SJCRH30 (cell line): ENCODE results near the gene CASK. TPM values are rescaled to one million over a fixed set of nuclear protein-coding genes. Genes with fewer than 3 reads are reported as not detected.

Experiments used
- DNase-seq, 2 experiments: peaks; one replicate each; pipeline ENCODE4 v3.0.0-alpha.2; 2015 to 2020
- H3K27ac ChIP-seq: fragments of 250-450 bp; sonication (Bioruptor Pico); 2 replicates; pipeline ENCODE4 v1.5.1; 2020; ENCODE audit warnings: mild to moderate bottlenecking, moderate library complexity
- H3K27me3 ChIP-seq: fragments of 250-450 bp; sonication (Bioruptor Pico); 2 replicates; pipeline ENCODE4 v1.5.1; 2020; ENCODE audit warnings: mild to moderate bottlenecking, moderate library complexity
- H3K36me3 ChIP-seq: fragments of 250-450 bp; sonication (Bioruptor Pico); 2 replicates; pipeline ENCODE4 v1.5.1; 2020; ENCODE audit warnings: mild to moderate bottlenecking, moderate library complexity
- H3K4me1 ChIP-seq: fragments of 250-450 bp; sonication (Bioruptor Pico); 2 replicates; pipeline ENCODE4 v1.5.1; 2020; ENCODE audit warnings: mild to moderate bottlenecking, moderate library complexity
- H3K4me3 ChIP-seq: fragments of 250-450 bp; sonication (Bioruptor Pico); 2 replicates; pipeline ENCODE4 v1.5.1; 2020; ENCODE audit warnings: mild to moderate bottlenecking, moderate library complexity
- H3K9me3 ChIP-seq: fragments of 250-450 bp; sonication (Bioruptor Pico); replicated peaks from 2 replicates; pipeline ENCODE4 v1.5.1; 2020; ENCODE audit warnings: mild to moderate bottlenecking, moderate library complexity
- total RNA-seq: library from RNA; depleted of rRNA; stranded (reverse); fragments of >200 nt; shearing (Covaris generic); gene quantifications from 2 replicates; pipeline ENCODE4 v1.2.3, GENCODE V29; 2014

The CASK gene
- total RNA-seq, 1 experiment from 2014 or later, result 43.0 TPM

DNA sequence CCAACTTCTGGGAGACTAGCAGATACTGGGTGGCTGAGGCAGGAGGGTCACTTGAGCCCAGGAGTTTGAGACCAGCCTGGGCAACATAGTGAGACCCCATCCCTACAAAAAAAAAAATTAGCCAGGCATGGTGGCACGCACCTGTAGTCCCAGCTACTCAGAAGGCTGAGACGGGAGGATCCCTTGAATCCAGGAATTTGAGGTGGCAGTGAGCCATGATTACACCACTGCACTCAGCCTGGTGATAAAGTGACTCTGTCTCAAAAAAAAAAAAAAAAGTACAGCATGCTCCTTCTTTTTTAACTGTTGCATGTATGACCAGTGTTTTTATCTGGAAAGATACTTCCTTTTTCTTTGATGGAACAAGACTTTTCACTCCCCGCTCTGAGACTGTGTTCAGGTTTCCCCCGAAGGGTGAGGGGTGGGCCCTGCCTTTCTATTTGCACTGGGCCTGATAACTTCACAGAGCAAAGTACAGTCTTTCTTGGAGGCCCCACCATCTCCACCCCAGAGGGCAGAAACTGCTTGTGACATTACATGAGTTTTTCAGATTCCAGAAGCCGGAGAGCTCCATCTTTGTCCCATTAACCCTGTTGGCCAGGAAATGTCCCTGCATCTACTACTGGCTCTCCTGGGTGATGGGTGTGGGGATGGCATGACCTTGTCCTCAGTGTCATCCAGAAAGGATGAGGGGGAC lies 441.1 kb downstream of the CASK start:
- Histone ChIP-seq H3K4me1 (no peaks in the 10 kb centered on the region), H3K27me3 (no peaks in the 10 kb centered on the region), H3K4me3 (no peak overlapping the region), H3K36me3 (no peaks in the 10 kb centered on the region), H3K9me3 (no peaks in the 10 kb centered on the region), H3K27ac (no peak overlapping the region)
- no peak for DNase-seq

DNA sequence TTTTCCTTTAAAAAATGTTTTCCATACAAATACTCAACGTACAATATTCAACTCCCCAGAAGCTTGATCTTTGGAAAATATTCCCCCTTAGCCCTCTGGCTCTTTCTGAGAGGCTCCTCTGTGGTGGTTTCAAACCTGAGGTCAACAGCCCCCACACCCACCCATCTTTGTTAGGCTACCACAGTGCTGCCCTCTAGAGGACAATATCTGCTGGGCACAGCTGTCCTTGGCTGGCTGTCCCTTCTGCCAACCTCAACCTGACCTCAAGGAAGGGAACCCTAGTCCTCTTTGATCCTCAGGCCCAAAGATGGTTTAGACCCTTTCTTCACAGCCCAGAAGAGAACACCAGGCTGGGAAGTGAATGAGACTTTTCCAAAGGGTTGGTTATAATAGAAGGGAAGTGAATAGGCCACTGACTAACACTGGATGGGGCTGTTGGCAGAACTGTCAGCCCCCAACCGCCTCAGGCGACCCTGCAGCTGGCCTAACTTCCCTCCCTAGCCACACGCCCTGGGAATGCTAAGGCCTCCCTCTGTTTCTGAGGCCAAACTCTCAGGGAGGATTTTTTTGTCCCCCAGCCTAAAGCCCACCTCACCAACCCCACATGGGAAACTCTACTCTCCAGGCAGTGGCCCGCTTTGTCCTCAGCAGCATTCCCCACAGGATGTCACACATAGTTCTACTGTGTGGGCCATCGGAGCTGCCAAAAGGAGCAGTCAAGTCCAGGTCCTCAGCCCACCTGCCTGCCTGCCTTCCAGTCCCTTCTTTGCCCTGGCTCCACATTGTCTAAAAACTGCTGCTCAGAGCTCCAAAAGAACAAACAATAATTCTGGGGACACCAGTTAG lies 441.9 kb downstream of the CASK start:
- peak; percentile 7 to 29 for DNase-seq
- no peaks in the 10 kb centered on the region for H3K36me3 ChIP-seq
- no peak overlapping the region for H3K4me3 ChIP-seq
- no peaks in the 10 kb centered on the region for H3K4me1 ChIP-seq
- H3K9me3 ChIP-seq, result no peaks in the 10 kb centered on the region
- no peaks in the 10 kb centered on the region for H3K27me3 ChIP-seq
- no peak overlapping the region for H3K27ac ChIP-seq

DNA sequence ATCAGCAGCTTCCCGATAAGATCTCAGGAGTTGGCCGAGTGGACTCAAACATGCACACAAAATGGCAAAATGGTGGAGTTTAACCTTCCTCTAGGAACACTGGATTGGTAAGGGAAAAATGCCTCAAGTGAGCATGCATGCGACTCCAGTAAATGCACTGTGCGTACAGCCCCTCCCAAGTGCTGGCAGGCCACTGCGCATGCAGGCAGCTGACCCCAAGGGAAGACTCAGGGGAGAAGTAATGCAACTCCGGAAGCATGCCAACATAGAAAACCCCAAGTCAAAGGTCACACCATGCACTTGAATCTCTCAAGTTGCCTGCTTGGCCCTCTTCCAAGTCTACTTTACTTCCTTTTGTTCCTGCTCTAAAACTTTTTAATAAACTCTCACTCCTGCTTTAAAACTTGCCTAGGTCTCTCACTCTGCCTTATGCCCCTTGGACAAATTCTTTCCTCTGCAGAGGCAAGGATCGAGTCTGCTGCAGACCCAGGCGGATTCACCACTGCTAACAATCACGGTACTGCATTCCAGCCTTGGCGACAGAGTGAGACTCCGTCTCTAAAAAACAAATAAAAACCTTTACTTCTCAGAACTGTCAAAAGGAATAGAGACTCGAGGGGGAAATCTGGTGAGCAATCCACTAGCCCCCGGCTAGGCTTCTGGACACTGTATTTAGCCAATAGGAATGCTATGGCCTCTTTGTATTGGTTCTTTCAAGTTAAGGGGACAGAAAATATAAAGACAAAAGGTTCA lies 442.7 kb downstream of the CASK start:
- H3K4me1 ChIP-seq, result no peaks in the 10 kb centered on the region
- H3K27ac ChIP-seq, result no peak overlapping the region
- DNase-seq, result no peak
- no peak overlapping the region for H3K4me3 ChIP-seq
- H3K9me3 ChIP-seq, result no peaks in the 10 kb centered on the region
- H3K27me3 ChIP-seq, result no peaks in the 10 kb centered on the region
- H3K36me3 ChIP-seq, result no peaks in the 10 kb centered on the region

DNA sequence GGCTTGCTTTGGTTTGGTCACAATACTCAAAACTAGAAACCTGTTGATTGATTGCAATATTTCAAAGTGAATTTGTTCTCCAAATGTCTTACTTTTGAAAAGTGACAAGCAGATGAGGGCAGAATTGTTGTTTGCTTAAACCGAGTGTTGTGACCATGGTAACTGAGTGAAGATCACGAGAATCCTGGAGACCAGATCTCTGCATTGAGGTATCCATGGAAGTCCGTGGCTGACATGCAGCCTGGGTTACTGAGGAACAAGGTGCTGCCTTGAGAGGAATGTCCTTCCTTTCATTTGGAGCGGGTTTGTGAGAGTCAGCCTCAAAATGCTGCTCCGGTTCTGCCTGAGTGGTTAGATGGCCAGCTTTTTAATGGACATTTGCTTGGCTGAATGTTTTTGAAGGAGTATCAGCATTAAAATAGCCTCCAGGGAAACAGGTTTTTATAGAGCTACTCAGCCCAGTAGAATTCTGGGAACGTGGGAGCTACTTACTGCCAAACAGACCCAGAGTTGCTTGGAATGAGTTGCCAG lies 444.9 kb downstream of the CASK start:
- no peaks in the 10 kb centered on the region for H3K27me3 ChIP-seq
- H3K36me3 ChIP-seq, result no peaks in the 10 kb centered on the region
- H3K4me3 ChIP-seq, result no peak overlapping the region
- H3K4me1 ChIP-seq, result no peaks in the 10 kb centered on the region
- DNase-seq, result no peak
- H3K9me3 ChIP-seq, result no peaks in the 10 kb centered on the region
- H3K27ac ChIP-seq, result no peak overlapping the region

DNA sequence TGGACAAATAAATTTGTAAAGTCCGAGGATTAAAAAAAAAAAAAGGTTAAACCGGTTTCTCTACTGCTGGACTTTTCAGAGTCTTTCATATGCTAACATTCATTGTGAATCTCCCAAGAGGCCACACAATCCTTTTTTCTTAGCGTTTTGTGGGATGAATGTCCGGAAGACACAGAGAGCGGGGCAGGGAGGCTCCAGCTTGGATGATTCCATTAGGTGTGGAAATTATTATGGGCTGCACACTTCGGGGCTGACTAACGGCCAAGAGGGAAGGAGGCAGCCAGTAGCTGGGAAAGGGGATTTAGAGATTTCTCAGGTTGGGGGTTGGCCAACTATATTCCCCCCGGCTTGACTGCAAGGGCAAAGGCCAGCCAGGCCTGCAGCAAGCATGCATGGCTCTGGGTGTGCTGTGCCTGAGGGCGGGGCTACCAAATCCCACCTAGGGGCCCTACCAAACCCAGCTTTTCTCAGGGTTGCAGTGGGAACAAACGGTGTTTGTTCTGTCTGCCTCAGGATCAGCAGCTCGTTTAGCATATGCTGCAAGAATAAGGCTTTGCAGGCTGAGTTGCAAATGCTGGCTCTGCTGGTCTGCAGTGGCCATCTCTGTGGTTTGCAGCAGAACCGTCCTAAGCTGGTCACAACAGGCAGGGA lies 447.6 kb downstream of the CASK start:
- H3K9me3 ChIP-seq, result no peaks in the 10 kb centered on the region
- no peaks in the 10 kb centered on the region for H3K27me3 ChIP-seq
- H3K4me1 ChIP-seq, result no peaks in the 10 kb centered on the region
- no peaks in the 10 kb centered on the region for H3K36me3 ChIP-seq
- H3K4me3 ChIP-seq, result peak overlapping the region; percentile 44
- DNase-seq, result peak; percentile 52 to 69
- peak overlapping the region; percentile 52 for H3K27ac ChIP-seq

DNA sequence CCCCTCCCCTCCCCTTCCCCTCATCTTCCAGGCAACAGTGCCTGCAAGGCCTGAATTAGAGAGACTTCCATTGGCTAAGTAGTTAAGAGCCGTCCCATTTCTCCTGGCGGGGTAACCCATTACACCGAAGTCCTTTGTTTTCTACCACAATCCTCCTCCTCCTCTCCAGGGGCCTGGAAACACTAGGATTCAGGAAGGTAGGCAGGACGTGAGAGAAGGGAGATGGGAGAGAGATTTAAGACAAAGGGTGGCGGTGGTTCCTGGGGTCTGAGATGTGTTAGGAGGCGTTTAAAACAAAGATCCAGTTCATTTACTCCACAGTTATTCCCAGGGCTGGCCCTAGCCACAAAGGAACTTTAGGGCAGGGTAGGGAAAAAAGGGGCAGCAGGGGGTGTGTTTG lies 448.2 kb downstream of the CASK start:
- H3K4me1 ChIP-seq, result no peaks in the 10 kb centered on the region
- H3K9me3 ChIP-seq, result no peaks in the 10 kb centered on the region

DNA sequence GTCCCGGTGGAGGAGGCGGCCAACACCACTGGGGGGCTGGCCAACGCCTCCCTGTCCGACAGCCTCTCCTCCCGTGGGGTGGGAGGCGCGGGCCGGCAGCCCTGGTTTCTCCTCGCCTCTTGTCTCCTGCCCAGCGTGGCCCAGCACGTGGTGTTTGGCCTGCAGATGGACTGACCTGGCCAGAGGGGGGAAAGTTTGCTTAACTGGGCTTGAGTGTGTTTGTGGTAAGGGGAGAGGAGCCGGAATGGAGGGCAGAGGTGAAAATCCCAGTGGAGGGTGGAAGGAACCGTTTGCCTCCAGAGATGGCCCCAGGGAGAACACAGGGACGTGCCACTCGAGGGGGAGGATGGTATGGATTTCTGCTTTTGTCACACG lies 448.6 kb downstream of the CASK start:
- no peak for DNase-seq
- H3K27me3 ChIP-seq, result no peaks in the 10 kb centered on the region
- no peaks in the 10 kb centered on the region for H3K4me1 ChIP-seq
- H3K9me3 ChIP-seq, result no peaks in the 10 kb centered on the region
- H3K27ac ChIP-seq, result no peak overlapping the region
- no peaks in the 10 kb centered on the region for H3K36me3 ChIP-seq
- no peak overlapping the region for H3K4me3 ChIP-seq

More for the DNA sequence above, 448.2 kb downstream of the CASK start:
- Histone ChIP-seq H3K27ac (peak overlapping the region; percentile 52), H3K36me3 (no peaks in the 10 kb centered on the region), H3K27me3 (no peaks in the 10 kb centered on the region), H3K4me3 (peak overlapping the region; percentile 44)
- peak; percentile 8 to 32 for DNase-seq

DNA sequence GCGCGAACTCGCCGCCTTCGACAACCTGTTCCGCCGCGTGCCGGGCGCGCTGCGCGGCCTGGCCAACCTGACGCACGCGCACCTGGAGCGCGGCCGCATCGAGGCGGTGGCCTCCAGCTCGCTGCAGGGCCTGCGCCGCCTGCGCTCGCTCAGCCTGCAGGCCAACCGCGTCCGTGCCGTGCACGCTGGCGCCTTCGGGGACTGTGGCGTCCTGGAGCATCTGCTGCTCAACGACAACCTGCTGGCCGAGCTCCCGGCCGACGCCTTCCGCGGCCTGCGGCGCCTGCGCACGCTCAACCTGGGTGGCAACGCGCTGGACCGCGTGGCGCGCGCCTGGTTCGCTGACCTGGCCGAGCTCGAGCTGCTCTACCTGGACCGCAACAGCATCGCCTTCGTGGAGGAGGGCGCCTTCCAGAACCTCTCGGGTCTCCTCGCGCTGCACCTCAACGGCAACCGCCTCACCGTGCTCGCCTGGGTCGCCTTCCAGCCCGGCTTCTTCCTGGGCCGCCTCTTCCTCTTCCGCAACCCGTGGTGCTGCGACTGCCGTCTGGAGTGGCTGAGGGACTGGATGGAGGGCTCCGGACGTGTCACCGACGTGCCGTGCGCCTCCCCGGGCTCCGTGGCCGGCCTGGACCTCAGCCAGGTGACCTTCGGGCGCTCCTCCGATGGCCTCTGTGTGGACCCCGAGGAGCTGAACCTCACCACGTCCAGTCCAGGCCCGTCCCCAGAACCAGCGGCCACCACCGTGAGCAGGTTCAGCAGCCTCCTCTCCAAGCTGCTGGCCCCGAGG lies 449.2 kb downstream of the CASK start:
- DNase-seq, result no peak
- Histone ChIP-seq H3K4me1 (no peaks in the 10 kb centered on the region), H3K27ac (no peak overlapping the region), H3K27me3 (no peaks in the 10 kb centered on the region), H3K36me3 (no peaks in the 10 kb centered on the region), H3K9me3 (no peaks in the 10 kb centered on the region), H3K4me3 (no peak overlapping the region)

DNA sequence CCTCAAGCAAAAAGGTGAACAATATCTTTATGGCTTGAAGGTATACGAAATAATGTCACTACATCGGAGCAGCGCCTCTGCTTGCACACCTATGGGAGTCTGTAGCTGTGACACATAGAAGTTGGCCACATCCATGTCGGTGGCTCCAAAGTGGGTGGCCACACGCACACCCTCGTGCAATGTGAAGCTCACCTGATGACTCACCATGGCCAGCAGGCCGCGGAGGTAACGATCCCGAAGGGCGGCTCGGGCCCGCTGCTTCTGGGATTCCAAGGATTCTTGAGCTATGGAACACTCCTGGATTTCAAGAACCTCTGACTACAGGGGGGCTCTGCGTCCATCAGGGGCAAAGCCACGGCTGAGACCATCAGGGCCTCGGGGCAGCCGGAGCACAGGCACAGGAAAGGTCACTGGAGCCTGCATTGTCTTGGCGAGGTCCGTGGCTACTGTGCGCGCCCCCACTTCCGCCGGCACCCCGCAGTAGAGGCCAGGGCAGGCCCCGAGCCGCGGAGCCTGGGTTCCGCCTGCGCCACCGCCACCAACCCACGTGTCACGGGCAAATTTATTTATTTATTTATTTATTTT lies 451.0 kb downstream of the CASK start:
- no peaks in the 10 kb centered on the region for H3K9me3 ChIP-seq
- no peak overlapping the region for H3K4me3 ChIP-seq
- H3K4me1 ChIP-seq, result no peaks in the 10 kb centered on the region
- no peaks in the 10 kb centered on the region for H3K27me3 ChIP-seq
- H3K36me3 ChIP-seq, result no peaks in the 10 kb centered on the region
- no peak overlapping the region for H3K27ac ChIP-seq
- no peak for DNase-seq

DNA sequence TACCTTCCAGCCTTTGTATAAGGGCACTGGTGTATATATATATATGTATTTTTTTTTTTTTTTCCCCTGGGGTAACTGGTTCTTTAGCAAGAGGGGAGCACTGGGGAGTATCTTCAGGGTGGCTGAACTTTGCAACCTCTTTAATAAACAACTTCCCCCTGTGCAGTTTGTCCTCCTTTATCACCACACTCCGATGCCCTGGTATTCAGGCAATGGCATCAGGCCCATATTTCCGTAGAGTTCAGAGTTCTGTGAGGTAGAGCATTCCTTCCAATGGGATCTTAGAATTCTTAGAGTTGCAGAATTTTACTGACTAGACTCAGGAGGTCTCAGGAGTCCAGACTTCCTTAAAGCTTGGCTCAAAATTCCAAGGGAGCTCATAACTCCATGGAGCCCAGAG lies 451.6 kb downstream of the CASK start:
- H3K9me3 ChIP-seq, result no peaks in the 10 kb centered on the region
- no peak overlapping the region for H3K4me3 ChIP-seq
- no peaks in the 10 kb centered on the region for H3K4me1 ChIP-seq
- H3K27me3 ChIP-seq, result no peaks in the 10 kb centered on the region
- no peaks in the 10 kb centered on the region for H3K36me3 ChIP-seq
- DNase-seq, result no peak
- H3K27ac ChIP-seq, result no peak overlapping the region

DNA sequence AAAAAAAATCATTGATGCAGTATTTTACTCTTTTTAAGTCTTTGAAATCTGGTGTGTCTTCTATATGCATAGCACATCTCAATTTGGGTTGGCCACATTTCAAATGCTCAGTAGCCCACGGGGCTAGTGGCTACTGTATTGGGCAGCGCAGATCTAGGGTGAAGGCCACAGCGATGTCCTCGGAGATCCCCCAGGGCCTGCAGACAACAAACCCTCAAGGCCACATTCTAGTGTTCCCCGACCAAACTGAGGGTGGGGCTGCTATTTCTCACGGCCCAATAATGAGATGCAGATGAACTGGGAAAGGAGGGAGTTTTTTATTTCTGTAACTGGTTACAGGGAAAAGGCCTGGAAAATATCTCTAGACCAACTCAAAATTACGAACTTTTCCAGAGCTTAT lies 452.6 kb downstream of the CASK start:
- no peak for DNase-seq
- Histone ChIP-seq H3K27ac (no peak overlapping the region), H3K4me3 (no peak overlapping the region), H3K4me1 (no peaks in the 10 kb centered on the region), H3K36me3 (no peaks in the 10 kb centered on the region), H3K9me3 (no peaks in the 10 kb centered on the region), H3K27me3 (no peaks in the 10 kb centered on the region)

DNA sequence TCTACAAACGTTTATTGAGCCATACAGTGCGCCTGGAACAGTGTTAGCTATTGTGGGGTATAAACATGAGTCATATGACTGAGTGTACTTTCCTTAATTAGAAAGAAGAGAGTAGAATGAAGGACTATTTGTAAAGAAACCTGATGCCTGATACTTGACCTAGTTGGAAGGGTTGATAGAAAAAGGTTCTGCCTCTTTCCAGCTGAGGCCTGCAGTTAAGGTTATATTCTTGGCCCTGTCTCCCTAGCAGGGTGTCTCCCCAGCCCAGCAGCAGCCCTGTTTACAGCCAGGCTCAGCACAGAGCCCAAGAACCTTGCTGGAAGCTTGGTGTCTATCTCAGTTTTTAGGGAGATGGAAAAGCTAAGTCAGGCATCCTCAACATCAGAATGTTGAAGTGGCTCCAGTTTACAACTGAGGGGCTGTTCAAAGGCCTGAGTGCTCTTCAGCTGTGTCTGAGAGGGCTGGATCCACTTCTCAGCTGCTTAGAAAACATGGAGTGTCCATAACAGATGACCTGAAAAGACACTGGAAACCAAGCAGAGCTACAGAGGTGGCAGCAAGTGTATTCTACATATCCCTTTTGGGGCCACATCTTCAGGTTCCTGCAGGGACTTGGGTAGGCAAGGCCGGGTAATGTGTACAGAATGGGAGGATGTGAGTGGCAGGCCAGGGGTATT lies 454.6 kb downstream of the CASK start:
- H3K36me3 ChIP-seq, result no peaks in the 10 kb centered on the region
- no peaks in the 10 kb centered on the region for H3K27me3 ChIP-seq
- no peak overlapping the region for H3K4me3 ChIP-seq
- DNase-seq, result no peak
- H3K27ac ChIP-seq, result no peak overlapping the region
- no peaks in the 10 kb centered on the region for H3K9me3 ChIP-seq
- no peaks in the 10 kb centered on the region for H3K4me1 ChIP-seq
